ENCODE measurements around the gene TGFA.

DNA sequence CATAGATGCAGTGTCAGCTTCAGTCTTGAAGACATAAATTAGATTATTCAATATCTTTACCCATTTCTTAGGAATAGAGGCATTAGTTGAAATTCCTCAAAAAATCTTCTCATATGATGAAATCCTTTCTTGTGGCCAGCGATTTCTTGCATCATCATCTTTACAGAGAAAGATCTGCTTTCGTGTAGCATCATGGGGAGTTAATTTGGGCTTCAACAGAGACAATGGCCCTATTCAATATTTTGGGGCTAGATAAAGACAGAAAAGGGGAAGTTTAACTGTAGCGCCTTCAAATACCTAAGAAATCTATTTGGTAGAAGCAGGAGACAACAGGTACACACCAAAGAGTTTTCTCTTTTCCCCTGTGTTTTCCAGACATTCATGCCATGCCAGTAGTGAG is 73.8 kb downstream of the TGFA start:
- TF ChIP-seq, protein P1, sequence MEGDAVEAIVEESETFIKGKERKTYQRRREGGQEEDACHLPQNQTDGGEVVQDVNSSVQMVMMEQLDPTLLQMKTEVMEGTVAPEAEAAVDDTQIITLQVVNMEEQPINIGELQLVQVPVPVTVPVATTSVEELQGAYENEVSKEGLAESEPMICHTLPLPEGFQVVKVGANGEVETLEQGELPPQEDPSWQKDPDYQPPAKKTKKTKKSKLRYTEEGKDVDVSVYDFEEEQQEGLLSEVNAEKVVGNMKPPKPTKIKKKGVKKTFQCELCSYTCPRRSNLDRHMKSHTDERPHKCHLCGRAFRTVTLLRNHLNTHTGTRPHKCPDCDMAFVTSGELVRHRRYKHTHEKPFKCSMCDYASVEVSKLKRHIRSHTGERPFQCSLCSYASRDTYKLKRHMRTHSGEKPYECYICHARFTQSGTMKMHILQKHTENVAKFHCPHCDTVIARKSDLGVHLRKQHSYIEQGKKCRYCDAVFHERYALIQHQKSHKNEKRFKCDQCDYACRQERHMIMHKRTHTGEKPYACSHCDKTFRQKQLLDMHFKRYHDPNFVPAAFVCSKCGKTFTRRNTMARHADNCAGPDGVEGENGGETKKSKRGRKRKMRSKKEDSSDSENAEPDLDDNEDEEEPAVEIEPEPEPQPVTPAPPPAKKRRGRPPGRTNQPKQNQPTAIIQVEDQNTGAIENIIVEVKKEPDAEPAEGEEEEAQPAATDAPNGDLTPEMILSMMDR (IDR thresholded peaks at IDR 0.05; ENCODE audit: low read depth, low read length): no peak
- no peak for TF ChIP-seq EZH2phosphoT487 (IDR thresholded peaks at IDR 0.05; ENCODE audit: low read depth)

Measured in OCI-LY3 (cell line).